WI38 (cell line): ENCODE results near the gene TMEM11.
A peak's percentile ranks its signal among the peaks of the same experiment; 100 is the strongest.

Experiments
- H3K4me3 ChIP-seq: 2 replicates; pipeline ENCODE4 v1.5.1; 2011; ENCODE audit warnings: low read depth, mild to moderate bottlenecking, control low read depth, low read length
- TF ChIP-seq, protein P1 (sequence below): IDR thresholded peaks from 2 replicates; pipeline ENCODE4 v1.5.1; 2012; ENCODE audit warnings: low read depth, mild to moderate bottlenecking, control low read depth, low read length

TMEM11 gene

DNA sequence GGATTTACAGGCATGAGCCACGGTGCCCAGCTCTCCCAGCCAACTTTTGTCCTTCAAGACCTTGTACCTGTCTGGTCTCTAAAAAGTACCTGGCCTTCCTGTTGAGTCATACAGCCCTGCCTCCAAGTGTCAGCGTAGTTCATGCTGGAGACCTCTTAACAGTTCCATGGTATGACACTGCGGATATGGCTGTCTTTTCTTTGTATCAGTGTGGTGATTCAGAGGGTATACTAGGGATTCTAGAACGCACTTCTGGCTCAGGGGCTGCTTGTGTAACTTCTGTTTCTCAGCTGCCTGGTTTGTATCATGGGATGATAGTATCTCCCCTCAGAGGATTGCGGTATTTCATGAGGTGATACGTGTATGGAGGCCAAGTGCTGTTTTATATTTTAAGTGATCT is 2.0 kb upstream of the TMEM11 start:
- TF ChIP-seq, protein P1, sequence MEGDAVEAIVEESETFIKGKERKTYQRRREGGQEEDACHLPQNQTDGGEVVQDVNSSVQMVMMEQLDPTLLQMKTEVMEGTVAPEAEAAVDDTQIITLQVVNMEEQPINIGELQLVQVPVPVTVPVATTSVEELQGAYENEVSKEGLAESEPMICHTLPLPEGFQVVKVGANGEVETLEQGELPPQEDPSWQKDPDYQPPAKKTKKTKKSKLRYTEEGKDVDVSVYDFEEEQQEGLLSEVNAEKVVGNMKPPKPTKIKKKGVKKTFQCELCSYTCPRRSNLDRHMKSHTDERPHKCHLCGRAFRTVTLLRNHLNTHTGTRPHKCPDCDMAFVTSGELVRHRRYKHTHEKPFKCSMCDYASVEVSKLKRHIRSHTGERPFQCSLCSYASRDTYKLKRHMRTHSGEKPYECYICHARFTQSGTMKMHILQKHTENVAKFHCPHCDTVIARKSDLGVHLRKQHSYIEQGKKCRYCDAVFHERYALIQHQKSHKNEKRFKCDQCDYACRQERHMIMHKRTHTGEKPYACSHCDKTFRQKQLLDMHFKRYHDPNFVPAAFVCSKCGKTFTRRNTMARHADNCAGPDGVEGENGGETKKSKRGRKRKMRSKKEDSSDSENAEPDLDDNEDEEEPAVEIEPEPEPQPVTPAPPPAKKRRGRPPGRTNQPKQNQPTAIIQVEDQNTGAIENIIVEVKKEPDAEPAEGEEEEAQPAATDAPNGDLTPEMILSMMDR = no peak
- no peak overlapping the region for H3K4me3 ChIP-seq

DNA sequence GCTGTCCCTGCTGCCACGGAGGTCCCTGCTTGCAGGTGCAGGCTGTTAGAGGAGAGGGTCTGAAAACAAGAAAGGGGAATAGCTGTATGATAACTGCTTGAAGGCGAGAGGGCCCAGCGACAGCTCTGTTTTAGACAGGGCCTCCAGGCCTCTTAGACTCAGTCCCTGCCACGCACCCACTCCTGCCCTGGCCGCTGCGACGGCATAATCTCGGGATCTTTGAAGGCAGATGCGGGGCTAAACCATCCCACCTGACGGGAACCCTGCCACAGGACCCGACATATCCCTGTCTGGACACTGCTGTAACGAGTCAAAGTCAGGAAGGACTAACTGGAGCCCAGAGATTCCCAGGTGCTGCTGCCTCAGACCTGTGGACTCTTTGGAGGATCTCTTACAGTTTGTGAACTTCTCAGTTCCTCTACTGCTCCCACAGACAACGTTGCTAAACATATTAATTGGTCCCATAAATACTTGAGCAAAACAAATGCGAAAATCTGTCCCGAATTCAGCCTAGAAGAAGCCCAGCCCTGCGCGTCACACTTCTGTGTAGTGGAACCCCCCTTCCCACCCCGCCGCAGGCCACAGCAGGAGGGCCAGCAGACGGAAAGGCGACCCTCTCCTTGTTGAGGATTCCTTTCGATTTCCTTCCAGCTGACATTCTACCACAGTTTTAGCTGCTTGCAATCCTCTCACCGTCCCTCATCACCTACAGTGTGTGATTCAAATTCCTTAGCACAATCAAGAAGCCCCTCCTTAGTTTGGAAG is 998 bp upstream of the TMEM11 start:
- TF ChIP-seq, protein P1 = no peak
- peak overlapping the region; percentile 97 for H3K4me3 ChIP-seq

DNA sequence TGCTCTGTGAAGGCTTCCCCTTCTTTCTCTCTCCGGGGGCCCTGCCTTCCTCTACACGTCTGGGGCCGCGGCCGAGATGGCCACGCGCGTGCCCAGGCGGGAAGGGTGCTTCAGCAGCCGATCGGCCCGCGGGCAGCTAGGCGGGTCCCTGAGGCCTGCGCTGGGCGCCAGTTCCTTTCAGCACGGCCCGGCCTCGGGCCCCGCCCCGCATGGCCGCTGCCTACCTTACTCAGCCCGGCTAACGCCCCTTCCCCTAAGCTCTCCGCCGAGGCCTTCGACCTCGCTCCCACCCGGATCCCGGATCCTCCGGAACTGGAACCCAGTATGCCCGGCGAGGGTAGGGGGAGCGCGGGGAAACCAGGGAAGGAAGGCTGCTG is 335 bp downstream of the TMEM11 start:
- TF ChIP-seq, protein P1 = no peak
- peak overlapping the region; percentile 97 for H3K4me3 ChIP-seq

DNA sequence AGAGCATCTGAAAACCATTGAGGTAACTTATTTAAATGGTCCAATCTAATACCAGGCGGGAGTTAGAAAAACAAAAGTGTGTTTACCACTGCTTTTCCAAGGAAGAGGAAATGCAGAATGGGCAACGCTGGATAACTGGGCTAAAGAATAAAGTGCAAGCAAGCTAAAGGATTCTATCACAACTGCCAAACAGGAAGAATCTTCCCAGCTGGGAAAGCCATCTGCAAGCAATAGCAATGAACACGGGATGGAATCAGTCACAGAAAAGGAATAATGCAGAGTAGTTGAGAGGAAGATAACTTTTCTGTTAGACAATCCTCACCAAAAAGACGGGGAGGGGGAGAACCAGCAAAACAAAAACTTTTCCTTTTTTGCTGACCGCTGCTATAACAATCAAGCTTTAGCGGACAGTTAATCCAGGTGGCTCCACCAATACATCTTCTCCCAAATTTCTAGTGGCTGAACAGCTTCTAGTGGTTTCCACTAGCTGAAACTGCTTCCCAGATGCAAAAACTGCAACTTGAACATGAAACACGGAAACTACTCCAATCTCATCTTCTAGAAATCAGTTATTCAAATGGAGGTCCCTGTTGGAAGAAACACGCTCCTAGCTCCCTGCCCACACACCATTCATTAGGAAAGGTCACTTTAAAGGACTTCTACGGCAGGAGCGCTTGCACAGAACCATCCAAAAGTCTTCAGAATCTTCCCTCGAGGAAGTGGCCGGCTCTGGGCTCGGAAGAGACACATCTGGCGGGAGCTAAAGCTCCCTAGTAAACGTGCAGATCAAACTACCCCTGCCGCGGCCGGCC is 929 bp downstream of the TMEM11 start:
- H3K4me3 ChIP-seq = peak overlapping the region; percentile 97
- TF ChIP-seq, protein P1 = no peak

DNA sequence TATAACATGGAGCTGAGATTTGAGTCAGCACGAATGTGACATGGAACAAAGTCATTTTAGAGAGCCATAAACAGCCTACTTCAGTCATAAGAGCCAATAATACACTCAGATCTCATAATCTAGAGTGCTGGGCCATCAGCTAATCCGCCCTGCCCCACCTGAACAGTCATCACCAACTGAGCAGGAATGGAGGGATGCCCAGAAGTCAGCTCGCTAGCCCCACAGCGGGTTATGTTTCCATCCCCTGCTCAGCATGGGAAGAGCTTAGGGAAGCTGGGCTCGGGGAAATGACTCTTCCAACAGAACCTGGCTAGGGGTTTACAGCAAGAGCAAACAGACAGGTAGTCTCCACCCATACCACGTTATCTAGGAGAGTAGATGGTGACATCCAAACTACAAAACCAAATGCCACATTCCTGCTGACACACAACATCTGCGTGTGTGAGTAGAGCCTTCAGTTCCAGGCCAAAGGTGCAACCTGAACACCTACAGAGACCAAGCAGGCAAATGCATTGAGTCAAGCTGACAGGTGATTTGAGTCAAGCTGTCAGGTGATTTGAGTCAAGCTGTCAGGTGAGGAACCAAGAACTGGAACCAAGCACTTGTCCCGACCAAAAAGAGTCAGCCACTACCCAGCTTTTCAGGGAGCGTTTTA is 2.0 kb downstream of the TMEM11 start:
- peak overlapping the region; percentile 97 for H3K4me3 ChIP-seq
- TF ChIP-seq, protein P1 = no peak

DNA sequence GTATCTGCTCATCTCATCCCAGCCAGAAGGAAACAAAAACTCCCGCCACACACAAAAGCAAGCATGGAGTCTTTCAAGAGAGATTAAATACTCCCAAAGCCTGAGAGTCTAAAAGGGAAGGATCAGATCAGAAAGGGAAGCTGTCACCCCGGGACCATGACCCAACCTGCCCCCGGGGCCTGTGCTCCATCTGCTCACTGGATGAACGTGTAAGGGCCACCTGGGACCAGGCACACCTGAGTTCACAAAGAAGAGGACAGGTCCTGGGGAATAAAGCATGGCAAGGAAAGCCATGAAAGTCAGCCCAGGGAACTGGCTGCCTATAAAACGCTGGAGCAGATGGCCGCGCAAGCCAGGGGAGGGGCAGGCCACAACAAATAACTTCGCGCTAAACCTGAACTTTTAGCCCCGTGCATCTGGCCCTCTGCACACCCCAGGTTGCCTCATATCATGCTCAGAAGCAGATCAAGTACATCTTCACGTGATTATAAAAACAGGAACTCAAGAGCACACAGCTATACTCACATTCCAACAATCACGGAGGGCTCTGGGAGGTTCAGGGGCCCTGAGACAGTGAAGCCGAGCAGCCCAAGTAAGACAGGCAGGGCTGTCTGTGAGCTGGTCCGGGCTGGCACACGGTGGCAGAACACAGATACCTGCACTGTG is 3.4 kb downstream of the TMEM11 start:
- H3K4me3 ChIP-seq = no peak overlapping the region
- TF ChIP-seq, protein P1 = no peak
